Stimulated activated CD4-positive, alpha-beta T cell treated with anti-CD3 and anti-CD28 coated beads, Interleukin-15, amount 100 ng/mL, for 24 hours (primary cell): ENCODE results near the gene DDR2.
"Not testable (repeated sequence)": the region's sequence is repeated elsewhere in the genome, so short reads cannot be mapped to it uniquely, and the experiment has no call there.

Experiments used
- DNase-seq: peaks from one replicate; pipeline ENCODE4 v3.0.0-alpha.2; 2020

Gene DDR2

DNA sequence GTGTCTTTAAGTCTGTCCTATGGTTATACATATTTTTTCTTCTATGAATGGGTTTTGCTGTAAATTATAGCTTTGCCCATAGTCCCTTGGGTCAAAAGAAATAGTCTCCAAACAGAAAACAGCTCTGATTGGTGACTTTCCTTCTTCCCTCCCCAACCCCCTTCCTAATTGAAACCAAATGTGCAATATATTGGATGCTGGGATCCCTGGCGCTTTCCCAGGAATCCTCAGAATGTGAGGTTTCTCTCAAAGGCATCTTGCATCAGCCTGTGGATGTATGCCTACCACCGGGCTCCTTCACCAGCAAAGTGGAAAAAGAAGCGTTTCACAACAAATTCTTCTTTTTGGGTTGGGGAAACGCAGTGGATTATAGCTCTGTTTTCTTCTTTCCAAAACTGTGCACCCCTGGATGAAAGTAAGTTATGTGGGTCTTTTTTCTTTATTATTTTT lies at the start of gene DDR2:
TSS of gene DDR2 (plus strand) at position 248 of the 450 bp plus-strand sequence. CDS start 86,600 bp downstream, outside the sequence.
- no peak for DNase-seq

DNA sequence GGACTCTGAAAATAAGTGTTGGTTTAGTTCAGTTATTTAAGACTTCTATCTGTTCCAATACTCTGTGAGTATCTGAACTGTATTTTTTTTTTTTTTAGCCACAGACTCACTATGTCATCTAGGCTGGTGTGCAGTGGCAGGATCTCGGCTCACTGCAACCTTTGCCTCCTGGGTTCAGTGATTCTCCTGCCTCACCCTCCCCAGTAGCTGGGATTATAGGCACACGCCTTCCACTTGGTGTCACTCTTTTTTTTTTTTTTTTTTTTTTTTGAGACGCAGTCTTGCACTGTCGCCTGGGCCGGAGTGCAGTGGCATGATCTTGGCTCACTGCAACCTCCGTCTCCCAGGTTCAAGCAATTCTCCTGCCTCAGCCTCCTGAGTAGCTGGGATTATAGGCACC lies 49.4 kb upstream of the DDR2 start:
- not testable (repeated sequence) for DNase-seq

DNA sequence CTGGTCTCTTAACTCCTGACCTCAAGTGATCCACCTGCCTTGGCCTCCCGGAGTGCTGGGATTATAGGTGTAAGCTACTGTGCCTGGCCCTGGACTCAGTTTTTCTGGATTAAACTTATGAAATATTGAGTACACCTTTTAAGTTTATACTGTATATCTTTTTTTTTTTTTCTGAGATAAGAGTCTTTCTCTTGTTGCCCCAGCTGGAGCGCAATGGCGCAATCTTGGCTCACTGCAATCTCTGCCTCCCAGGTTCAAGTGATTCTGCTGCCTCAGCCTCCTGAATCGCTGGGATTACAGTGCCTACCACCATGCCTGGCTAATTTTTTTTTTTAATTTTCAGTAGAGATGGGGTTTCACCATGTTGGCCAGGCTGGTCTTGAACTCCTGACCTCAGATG lies 47.2 kb upstream of the DDR2 start:
- not testable (repeated sequence) for DNase-seq

DNA sequence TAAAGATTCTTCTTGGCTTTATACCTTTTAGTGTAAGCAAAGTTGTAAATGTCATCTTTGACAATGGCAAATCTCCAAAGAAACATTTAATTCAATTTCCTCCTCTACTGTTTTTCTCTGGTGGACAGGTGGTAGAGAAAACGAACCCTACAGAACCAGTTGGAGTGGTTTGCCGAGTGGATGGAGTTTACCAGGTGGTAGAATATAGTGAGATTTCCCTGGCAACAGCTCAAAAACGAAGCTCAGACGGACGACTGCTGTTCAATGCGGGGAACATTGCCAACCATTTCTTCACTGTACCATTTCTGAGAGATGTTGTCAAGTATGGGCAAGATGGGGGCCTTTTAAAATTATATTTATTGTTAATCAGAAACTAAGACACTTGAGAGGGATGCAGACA lies 44.9 kb upstream of the DDR2 start:
- no peak for DNase-seq

DNA sequence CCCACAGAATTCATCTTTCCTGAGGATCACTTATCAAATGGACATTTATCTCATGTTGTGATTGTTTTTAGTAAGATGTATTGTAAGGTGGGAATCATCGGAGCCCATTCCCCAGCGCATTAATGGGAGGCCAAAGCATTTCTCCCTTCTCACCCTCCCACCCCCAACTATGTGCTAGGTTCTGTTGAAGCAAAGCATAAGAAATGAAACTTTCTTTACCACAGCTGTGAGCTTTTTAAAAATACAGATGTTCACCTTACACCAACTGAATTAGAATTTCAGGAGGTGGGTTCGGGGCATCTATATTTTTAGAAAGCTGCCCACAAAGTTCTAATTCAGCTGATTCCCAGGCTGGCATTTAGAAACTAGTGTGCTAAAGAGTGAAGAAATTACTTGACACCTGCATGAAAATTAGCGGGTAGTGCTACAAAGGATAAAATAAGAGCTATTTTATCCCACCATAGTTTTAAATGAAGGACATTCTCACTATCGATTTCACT lies 44.5 kb upstream of the DDR2 start:
- DNase-seq = no peak

DNA sequence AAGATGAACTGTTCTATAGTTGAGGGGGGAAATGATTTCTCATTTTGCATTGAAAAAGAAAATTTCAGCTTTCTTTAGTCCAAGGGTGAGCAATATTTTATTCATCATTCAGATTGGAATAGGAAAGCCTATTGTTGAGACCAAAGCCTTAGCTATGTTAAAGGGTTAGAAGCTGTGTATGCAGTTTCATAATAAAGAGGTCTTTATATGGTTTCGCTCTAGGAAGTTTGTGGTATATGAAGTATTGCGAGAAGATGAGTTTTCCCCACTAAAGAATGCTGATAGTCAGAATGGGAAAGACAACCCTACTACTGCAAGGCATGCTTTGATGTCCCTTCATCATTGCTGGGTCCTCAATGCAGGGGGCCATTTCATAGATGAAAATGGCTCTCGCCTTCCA lies 42.2 kb upstream of the DDR2 start:
- no peak for DNase-seq

DNA sequence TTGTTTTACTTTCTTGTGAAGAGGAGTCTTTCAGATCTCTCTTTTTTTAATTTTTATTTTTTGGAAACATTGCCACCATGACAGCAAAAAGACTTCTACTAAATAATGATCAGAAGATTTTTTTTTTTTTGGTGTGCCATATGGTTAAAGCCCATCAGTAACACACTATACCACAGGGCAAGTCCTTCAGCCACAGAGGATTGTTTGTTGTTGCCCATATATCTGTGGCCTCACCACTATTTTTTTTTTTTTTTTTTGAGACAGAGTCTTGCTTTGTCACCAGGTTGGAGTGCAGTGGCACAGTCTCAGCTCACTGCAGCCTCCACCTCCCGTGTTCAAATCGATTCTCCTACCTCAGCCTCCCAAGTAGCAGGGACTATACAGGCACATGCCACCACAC lies 41.6 kb upstream of the DDR2 start:
- no peak for DNase-seq

DNA sequence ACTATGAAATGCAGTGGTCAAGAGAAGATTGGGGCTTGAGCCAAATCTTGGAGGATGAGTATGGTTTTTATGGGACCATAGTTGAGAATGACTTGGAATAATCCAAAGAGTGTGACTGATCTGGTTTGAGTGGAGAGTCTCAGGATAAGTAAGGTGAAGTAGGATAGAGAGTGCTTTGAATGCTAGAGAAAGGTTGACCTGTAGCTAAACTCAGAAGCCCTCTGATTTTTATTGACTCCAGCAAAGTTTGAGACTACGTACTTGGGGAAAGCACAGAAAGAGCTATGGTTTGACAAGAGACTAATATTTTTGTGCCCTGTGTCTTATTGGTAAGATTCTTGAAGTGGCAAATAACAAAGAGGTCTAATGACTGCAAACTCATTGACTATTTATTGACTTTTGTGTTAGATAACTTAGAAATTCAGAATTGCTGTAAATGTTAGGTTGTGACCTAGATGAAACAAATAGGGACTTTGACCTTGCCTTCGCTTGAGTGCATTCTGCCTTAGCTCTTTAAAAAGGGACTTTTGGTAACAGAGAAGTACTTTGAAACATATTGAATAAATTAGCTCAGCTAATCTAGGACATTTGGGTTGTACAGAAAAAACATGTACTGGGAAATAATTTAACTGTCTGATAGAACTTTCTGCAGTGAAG lies 35.6 kb upstream of the DDR2 start:
- DNase-seq = no peak

DNA sequence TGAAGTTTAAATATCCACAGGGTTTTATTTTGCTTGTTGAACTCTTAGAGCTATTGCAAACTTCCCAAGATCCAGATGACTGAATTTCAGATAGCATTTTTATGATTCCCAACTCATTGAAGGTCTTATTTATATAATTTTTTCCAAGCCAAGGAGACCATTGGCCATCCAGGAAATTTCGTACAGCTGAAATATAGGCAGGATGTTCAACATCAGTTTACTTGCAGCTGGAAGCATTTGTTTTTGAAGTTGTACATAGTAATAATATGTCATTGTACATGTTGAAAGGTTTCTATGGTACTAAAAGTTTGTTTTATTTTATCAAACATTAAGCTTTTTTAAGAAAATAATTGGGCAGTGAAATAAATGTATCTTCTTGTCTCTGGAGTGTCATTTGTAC lies 32.8 kb upstream of the DDR2 start:
- no peak for DNase-seq

DNA sequence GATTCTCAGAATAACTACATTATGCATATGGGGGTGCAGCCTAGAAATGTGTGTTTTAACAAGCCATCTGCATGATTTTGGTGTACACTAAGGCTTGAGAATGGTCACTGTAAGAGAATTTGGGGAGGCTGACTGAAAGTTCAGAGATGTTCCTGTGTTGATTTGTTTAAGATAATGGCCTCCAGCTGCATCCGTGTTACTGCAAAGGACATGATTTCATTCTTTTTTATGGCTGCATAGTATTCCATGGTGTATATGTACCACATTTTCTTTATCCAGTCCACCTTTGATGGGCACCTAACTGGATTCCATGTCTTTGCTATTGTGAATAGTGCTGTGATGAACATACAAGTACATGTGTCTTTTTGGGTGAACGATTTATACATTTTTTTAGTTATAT lies 29.1 kb upstream of the DDR2 start:
- not testable (repeated sequence) for DNase-seq

DNA sequence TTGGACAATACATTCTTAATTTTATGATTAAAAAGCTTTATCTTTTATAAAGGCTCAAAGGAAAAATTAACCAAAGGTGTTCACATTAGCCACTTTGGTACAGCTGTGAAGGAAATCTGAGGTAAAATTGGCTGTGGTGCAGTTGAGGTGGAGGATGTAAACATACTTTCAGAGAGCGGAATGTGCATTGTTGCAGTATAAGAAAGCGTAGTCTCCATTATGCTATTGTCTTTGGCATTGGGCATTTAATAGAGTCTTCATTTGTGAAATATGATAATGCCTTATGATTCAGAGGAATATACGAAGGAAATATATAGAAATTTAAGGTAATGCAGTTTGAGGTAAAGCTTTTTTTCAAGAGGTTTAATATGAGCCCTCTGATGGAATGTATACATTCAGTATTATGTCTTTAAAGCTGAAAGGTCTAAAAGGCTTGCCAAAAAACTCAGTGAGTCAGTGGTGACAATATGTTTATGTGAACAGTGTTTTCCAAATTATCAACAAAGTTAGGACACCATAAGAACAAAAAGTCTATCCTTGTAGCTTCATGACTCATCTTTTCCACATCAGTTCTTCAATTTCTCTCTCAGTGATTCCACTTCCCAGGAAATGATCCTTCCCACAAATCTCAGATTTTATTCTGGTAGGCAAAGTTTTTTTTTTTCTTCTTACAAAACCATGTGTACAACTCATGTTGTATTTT lies 26.9 kb upstream of the DDR2 start:
- DNase-seq = no peak

DNA sequence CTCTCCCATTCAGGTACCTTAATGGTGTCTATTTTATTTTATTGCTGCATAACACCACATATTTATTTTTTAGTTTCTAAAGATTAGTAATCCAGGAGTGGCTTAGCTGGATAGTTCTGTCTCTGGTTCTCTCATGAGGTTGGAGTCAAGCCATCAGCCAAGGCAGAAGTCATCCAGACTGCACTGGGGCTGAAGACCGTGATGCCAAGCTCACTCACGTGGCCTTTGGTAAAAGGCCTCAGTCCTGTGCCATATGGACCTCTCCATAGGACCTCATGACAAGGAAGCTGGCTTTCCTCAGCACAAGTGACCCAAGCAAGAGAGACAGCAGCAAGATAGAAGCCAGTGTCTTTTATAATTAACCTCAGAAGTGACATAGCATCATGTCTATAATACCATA lies 23.0 kb upstream of the DDR2 start:
- DNase-seq = no peak

DNA sequence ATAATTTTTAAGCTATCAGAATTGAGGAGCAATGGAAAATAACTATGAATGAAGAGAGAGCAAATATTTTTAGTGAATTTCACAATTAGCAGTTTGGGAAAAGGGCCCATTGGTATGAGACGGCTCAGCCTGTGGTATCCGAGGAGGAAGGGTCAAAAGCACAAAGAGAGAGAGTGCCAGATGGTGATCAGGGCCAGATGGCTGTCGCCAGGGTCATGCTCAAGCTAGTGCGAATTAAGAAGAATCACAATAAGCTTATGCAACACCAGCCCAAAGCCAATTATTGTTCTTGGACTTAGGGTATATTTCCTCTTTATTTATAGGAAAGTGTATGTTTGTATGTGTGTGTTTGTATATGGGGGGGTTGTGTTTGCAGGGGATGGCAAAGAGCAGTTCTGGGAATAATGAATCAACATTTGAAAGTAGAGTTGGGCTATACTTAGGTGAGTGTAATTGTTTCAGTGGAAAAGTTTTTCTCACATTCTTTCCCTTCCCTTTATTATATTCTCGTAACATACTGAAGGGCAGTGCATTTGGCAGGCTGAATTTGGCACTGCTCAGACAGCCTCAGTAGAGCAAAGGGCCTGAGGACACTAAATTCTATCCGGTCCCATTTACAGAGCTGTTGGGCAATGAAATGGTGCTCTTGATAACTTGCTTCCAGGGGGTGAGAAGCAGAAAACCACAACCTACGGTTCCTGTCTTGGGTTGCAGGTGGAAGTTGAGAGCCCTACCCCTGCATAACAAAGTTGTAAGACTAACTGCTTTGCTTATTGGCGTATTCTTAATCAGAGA lies 19.5 kb upstream of the DDR2 start:
- DNase-seq = no peak

DNA sequence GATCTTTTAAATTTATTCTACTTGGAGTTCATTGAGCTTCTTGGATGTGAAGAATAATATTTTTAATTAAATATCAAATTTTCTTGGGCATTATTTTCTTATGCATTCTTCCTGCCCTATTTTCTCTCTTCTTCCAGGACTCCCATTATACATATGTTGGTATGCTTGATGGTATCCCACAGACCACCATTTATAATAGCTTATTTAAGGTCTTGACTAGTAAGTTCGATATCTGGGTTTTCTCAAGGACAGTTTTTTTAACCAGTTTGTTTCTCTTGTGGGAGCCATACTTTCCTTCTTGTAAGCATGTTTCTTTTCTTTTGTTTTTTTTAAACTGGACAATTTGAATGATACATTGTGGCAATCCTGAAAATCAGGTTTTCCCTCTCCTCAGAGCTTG lies 15.4 kb upstream of the DDR2 start:
- DNase-seq = no peak

DNA sequence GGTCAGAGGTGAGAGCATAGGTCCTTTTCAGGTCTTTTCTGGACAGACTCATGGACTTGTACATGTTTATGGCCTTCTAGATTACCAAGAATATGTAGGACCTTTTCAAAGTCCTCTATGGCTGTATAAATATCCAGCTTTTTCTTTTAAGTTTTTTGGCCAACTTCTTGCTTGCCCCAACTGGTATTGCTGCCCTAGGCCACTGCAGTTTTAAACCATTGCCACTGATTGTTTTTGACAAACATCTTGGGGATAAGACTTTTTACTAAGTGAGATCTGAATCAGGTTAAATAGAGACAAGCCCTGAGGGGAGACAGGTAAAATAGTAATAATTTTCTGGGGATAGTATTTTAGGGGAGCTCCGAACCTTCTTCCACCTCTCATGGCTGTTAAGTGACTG lies 14.8 kb upstream of the DDR2 start:
- DNase-seq = no peak

DNA sequence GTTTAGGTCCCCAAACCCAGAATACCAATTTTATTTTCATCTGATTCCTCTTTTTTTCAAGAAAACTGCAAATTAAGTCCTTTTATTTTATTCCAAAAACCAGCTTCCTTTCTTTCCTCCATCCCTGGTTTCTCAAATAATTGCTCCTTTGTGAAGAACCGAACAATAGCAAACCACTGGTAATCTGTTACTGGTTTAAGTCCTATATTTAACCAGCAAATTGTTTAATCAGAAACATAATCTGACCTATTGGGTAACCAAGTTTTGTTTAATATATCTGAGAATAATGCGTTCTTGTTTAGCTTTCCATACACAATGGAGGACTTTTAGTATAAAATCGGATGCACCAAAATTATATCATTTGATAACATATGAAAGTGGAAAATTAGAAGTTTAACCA lies 13.2 kb upstream of the DDR2 start:
- DNase-seq = no peak

DNA sequence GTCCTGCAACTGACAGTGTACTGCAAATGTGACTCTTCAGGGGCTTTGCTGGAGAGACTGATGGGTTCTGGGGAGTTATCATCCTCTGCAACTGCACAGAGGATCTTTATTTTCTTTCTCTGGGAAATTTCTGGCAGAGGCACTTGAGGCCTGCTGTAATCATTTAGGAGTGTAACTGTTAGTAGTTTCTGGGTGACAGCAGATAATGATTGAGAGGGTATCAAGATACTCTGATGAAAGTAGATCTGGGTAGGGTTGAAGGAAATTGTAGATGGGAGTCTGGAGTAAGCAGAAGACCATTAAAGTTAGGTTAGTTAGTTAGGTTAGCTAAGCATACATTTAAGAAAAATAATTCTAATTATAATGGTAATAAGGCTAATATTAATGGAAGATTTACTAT lies 11.0 kb upstream of the DDR2 start:
- no peak for DNase-seq

DNA sequence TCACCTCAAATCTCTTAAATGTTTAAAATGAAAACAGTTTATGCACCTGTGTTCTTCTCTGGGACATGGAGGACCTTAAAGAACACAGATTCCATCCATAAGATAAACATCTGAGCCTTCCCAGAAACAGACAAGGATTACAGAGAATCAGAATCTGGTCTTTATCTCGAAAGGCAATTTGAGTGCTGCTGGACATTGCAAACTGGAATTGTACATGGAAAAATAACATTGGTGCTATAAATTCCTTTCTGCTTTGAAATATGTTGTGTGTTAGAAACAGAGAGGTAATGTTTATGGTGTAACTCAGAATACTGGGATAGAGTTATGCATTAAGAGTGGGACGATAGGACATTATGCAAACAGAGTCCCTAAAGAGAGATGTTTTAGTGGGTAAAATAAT lies 6.6 kb upstream of the DDR2 start:
- no peak for DNase-seq

DNA sequence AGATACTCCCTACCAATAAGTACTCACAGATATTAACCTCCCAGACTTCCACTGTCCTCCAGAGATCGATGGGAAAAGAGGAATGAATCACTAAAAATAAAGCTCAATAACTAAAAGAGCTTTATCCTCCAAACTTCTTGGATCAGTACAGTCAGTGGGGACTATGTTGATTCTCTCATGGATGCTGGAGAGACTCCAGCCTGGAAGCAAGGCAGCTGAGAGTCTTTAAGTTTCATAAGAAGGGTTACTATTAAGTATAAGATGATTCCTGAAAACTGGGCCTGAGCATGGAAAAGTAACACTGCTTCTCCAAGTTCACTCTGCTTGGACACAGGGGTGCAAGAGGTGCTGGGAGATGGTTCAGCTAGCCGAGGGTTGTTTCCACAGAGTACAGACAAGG lies 6.2 kb upstream of the DDR2 start:
- DNase-seq = no peak

DNA sequence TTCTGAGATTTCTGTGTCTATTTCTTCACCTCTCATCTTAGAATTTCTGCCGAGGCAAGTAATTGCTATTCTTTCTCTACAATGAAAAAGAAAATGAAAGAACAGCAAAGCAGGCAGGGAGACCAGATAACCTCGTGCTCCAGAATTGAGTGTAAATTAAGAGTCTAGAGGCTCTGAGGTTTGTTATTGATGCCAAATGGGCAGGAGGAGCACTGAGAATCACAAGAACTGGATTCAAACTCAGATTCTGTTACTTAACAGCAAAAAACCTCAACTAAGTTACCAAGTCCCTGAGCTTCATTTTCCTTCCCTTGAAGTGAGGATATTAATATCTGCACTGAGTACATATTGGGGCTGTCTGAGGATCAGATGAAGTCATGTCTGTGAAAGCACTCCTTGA lies 5.5 kb upstream of the DDR2 start:
- DNase-seq = no peak

DNA sequence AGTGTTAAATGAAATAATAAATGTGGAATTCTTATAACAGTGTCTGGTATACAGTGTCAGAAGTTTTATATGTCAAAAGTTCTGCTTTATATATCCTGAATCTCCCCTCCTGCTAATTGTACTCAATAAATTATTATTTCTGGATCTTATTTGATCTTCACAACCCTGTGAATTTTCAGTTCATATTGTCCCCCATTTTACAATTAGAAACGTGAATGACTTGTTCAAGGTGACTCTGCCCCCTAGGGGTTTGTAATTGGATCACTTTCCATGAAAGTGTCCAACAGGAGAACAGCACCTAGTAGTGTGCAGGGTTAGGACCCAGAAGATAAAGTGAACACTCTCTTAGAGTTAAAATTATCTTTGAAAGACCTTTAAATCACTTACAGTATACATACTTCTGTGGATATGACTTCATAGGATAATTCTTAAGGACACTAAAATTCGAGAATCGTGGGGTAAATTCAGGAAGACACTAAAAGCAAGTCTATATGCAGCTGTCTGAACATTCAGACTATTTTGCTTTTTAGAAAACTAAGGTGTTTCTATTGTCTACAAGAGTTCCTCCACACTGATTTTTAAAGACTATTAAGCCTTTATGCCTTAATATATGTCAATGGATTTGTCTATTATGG lies 4.5 kb upstream of the DDR2 start:
- no peak for DNase-seq

DNA sequence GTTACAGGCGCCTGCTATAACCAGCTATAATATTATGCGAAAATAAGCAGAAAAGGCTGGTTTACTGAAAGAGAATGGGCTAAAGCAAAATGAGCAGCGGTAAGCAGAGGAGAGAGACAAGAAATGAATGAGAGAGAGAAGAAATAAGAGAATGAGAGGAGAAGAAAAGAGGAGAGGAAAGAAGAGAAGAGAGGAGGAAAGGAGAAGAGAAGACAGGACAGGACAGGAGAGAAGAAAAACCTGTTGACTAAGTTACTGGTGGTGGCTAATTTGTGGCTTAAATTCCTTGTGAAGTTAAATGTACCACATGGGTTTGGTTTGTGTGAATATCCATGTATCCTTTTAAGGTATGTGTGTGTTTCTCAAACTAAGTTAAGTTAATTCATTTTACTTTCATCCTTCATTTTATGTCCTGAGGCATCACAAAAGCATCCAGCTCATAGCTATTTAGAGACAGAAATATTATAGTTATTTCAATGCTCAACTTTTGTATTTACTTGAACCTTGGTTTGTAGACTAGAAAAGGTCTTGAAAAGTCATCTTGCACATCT lies 3.1 kb upstream of the DDR2 start:
- DNase-seq = no peak

DNA sequence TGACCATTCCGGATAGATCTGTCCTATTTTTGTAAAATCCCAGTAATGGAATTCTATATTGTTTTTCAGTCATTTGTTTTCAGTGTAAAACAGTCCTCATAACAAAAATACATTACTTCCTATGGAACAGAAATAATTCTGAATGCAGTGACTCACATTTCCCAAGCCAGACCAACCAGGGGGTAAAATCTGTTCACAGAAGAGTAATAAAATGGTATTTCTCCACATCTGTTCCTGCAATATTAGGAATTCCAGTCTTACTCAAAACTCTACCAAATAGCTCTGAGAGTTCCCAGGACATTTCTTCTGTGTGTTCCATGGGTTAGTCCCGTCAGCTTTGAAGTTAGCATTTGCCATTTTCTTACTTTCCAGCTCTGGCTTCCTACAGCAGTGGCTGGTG lies 2.6 kb upstream of the DDR2 start:
- no peak for DNase-seq
